ENCODE results near the gene DCPS. TPM values are rescaled to one million over a fixed set of nuclear protein-coding genes. Genes with fewer than 3 reads are reported as not detected.

The DCPS gene
- total RNA-seq, 1 experiment from 2014 or later, result 26.2 TPM

- Mint-ChIP-seq H3K9me3 (no peaks in the 10 kb centered on the region), H3K27me3 (ENCODE audit: low read depth) (no peaks in the 10 kb centered on the region), H3K36me3 (peaks cover 8% of the 10 kb centered on the region), H3K27ac (0 out of 2 replicates have a peak overlapping the region, but pooled peaks have one; percentile 53), H3K4me3 (peak overlapping the region; percentile 91), H3K4me1 (peaks cover 49% of the 10 kb centered on the region)
- ChIA-PET POLR2A (interaction anchor here (1.0 kb wide), 1 partner anchor 8 kb away, joined by 3 read pairs; no protein-coding TSS in a partner anchor), CTCF (interaction anchor here (0.7 to 2.9 kb wide), 5 partner anchors 17 to 126 kb away, joined by 3 to 16 read pairs (median 6); no protein-coding TSS in a partner anchor)
- peak; percentile 14 for ATAC-seq
- DNase-seq (ENCODE audit: low spot score), result no peak
- TF ChIP-seq SOX15 (CRISPR knock-in tag; IDR thresholded peaks at IDR 0.05), result no peak
- TF ChIP-seq KAT7 (CRISPR knock-in tag; IDR thresholded peaks at IDR 0.05; ENCODE audit: borderline replicate concordance), result no peak
- no peak for TF ChIP-seq ZNF138 (CRISPR knock-in tag; conservative IDR thresholded peaks at IDR 0.05)
Observed at GRCh38 chr11:126354631-126355323, 50.9 kb downstream of the DCPS start.

- H3K9me3 Mint-ChIP-seq, result no peaks in the 10 kb centered on the region
- H3K36me3 Mint-ChIP-seq, result peaks cover 8% of the 10 kb centered on the region
- ATAC-seq, result peak; percentile 88
- ChIA-PET CTCF (interaction anchor here (0.6 to 2.9 kb wide), 6 partner anchors 18 to 1468 kb away, joined by 3 to 16 read pairs (median 4); no protein-coding TSS in a partner anchor), POLR2A (interaction anchor here (1.0 kb wide), 1 partner anchor 9 kb away, joined by 3 read pairs; no protein-coding TSS in a partner anchor)
- H3K27me3 Mint-ChIP-seq (ENCODE audit: low read depth), result no peaks in the 10 kb centered on the region
- peak; percentile 87 for DNase-seq (ENCODE audit: low spot score)
- peak within 1 kb of the TSS; percentile 91 for H3K4me3 Mint-ChIP-seq
- 0 out of 2 replicates have a peak within 1 kb of the TSS, but pooled peaks have one; percentile 53 for H3K27ac Mint-ChIP-seq
- TF ChIP-seq SP1 (CRISPR knock-in tag; conservative IDR thresholded peaks at IDR 0.05), result peak; percentile 72
- no peak for TF ChIP-seq NR2C2 (CRISPR knock-in tag; IDR thresholded peaks at IDR 0.05)
- peak; percentile 62; the same call in 1 of the 2 replicates for TF ChIP-seq FOXP4 (CRISPR knock-in tag; IDR thresholded peaks at IDR 0.05)
- no peak for TF ChIP-seq ZNF396 (CRISPR knock-in tag; IDR thresholded peaks at IDR 0.05; ENCODE audit: borderline replicate concordance)
- no peak for TF ChIP-seq SMAD3 (CRISPR knock-in tag; IDR thresholded peaks at IDR 0.05; ENCODE audit: borderline replicate concordance)
- TF ChIP-seq FOXP1 (CRISPR knock-in tag; IDR thresholded peaks at IDR 0.05; ENCODE audit: borderline replicate concordance), result peak; percentile 61; the same call in 1 of the 2 replicates
- peak; percentile 46; the same call in 1 of the 2 replicates for TF ChIP-seq E2F4 (CRISPR knock-in tag; IDR thresholded peaks at IDR 0.05; ENCODE audit: borderline replicate concordance, low read depth)
- no peak for TF ChIP-seq GRHL2 (CRISPR knock-in tag; IDR thresholded peaks at IDR 0.05; ENCODE audit: insufficient replicate concordance, severe bottlenecking)
- no peak for TF ChIP-seq RELA (CRISPR knock-in tag; IDR thresholded peaks at IDR 0.05; ENCODE audit: borderline replicate concordance)
- TF ChIP-seq PREB (CRISPR knock-in tag; IDR thresholded peaks at IDR 0.05; ENCODE audit: borderline replicate concordance), result no peak
- 0 out of 2 replicates have a peak, but pooled peaks have one; percentile 11 for TF ChIP-seq USF2 (CRISPR knock-in tag; IDR thresholded peaks at IDR 0.05)
- peak; percentile 41 for TF ChIP-seq E2F5 (CRISPR knock-in tag; IDR thresholded peaks at IDR 0.05)
- TF ChIP-seq ZSCAN18 (CRISPR knock-in tag; IDR thresholded peaks at IDR 0.05), result no peak
- peaks cover 52% of the 10 kb centered on the region for H3K4me1 Mint-ChIP-seq
Observed at GRCh38 chr11:126355324-126355925, 51.6 kb downstream of the DCPS start, which contains the start of gene ST3GAL4. Gene ST3GAL4, plus strand, starts transcription at chr11:126355686. Its CDS starts 50,470 bp downstream, at chr11:126406156.
